Measurements from ENCODE around the gene MED14.
"Not testable (repeated sequence)": the region's sequence is repeated elsewhere in the genome, so short reads cannot be mapped to it uniquely, and the experiment has no call there.

The MED14 gene

DNA sequence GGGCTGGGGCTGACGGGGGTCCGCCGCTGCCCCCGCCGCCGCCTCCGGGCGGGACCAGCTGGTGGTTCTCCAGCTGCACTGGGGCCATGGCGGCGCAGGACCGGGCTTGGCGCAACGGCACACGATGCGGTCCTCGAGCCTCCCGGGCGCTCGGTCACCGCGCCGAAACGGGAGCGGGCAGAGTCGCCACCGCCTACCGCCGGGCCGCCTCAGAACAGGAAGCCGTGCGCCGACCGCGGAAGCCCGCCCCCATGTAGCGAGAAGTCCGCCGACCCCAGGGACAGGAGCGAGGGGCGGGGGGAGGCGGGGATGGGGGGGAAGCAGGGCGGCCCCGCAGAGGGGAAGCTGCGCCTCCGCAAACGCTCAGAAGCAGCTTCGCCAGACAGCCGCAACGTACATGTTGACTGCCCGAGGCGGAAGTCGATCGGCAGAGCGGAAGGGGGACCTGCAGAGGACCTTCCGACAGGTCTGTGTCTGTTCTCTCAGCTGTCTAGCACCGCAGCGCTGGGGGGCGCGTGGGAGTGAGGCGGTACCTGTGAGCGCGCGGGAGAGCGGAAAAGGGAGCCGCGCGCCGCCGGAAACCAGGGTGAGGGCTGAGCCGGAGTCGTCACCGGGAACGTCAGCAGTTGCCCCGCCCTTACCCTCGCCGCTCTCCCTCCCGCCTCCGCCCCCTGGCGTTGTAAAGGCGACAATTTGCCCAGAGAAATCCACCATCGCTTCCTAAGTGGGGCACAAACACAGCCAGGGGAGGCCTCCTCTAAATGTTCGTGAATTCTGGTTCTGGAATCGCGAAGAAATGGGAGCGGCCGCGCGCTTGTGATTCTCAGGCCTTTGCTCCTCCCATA lies at the start of gene MED14:
Gene MED14, minus strand, starts transcription at position 218 of the 845 bp plus-strand sequence. Its CDS starts 130 bp downstream, at position 88.
- peak; percentile 71 for DNase-seq

DNA sequence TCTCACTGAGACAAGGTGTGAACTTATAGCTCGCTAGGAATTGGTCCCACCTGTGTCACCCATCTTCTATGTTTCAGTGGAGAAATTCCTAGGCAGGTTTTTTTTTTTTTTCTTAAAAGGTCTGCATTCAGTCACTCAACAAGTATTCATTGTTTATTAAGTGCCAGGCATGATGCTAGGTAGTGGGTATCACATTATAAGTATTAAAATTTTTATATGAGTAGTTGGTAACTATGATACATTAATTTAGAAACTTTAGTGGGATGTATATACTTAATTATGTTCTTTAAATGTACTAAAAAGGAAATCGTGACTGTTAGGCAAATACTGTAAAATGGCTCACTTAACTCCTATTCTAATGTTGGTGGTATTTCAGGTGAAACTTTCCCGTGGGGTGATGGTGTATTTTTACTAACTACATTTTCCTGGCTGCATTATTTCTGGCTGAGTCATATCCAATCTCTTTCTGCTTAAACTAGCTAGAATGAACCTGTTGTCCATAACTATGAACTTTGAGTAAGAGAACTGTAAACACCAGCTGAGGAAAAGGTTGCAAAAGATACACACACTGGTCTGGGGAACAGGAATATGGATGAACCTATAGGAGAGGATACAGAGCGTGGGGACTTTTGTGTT lies 49.3 kb upstream of the MED14 start:
- no peak for DNase-seq

- DNase-seq: not testable (repeated sequence)
Observed at GRCh38 chrX:40782644-40783259, 47.4 kb upstream of the MED14 start.

DNA sequence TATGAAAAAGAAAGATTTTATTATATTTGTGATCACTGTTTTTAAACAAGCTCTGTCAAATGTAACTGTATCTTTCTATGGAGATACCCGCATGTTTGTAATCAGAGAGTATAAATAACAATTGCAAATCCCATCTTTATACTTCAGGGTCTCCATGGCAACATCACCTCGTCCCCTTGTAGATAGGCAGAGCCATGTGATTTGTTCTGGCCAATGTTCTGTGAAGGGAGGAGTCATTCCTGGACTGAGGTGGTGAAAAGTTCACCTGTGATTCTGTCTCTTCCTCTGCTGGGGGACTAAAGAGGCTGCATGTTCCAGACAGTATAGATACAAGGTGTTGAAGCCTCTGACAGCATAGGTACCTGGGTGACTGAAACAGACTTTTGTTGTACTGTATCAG lies 45.6 kb upstream of the MED14 start:
- no peak for DNase-seq

DNA sequence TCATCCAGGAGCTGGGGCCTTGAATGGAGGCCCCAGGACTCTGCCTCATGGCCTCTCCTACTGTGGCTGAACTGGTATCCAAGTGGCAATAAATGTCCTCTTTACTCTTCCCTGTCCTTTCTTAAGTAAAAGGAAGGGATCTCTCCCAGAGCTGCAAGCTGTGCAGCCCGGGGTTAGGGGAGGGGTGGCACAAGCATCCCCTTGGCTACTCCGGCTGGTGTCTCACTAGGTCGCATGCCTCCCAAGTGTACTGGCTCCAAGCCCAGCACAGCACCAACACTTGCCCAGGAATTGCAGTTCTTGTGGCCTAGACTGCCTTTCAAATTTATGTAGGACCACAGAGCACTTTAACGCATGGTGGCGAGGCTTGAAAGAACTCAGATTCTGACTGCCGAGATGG lies 44.7 kb upstream of the MED14 start:
- DNase-seq: no peak

- DNase-seq: no peak
Observed at GRCh38 chrX:40778861-40779575, 43.7 kb upstream of the MED14 start.

DNA sequence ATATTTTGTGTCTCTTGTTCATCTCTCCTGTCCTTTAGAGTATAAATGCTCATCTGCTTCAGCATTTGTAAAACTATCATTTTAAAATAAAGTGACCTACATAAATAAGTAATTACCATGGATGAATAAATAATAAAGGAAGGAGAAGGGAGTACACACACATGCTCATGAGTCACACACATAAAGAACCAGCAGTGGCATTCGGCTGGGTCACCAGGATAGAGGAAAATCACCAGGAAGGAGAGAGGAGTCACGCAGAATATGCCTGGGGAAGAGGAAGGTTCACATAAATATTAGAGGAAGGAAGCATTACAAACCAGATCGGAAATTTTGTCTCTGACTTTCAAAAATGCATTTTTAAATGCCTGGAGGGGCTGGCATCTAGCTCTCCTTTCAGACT lies 38.5 kb upstream of the MED14 start:
- DNase-seq: no peak

- no peak for DNase-seq
Observed at GRCh38 chrX:40773188-40773587, 37.8 kb upstream of the MED14 start.

- no peak for DNase-seq
Observed at GRCh38 chrX:40772290-40772689, 36.9 kb upstream of the MED14 start.

DNA sequence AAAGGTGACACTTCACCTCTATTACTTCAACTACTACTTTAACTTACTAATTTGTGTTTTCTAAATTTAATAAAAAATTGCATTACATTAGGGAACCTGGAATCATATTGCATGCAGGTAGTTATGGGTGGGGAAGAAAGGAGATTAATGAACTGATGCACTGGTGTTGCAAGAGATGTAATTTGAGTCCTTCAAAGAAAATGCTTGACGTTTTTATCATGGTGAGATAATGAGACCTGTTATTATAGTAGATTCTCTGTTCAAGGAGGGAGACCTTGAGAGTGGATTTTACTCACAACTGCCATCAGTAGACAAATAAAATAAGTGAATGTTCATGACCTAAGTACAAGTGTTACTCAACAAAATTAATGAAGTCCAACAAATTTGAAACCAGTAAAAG lies 26.4 kb upstream of the MED14 start:
- DNase-seq: no peak

DNA sequence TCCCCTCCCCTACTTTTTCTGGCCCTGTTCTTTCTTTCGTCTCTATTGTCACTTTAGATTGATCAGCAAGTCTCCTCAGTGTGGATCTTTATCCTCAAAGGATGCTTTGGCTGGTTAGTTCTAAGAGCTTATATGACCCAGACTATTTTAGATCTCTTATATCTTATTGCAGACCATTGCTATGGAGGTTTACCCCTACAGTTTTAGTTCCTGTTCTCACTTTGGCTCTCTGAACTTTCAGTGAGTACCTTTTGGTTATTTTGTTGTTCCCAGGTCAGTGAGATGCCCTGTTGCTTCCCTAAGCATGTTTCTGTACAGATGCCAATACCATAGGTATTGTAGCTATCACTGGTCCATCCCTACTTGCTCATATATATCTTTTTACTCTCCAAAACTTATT lies 24.0 kb upstream of the MED14 start:
- DNase-seq: no peak

DNA sequence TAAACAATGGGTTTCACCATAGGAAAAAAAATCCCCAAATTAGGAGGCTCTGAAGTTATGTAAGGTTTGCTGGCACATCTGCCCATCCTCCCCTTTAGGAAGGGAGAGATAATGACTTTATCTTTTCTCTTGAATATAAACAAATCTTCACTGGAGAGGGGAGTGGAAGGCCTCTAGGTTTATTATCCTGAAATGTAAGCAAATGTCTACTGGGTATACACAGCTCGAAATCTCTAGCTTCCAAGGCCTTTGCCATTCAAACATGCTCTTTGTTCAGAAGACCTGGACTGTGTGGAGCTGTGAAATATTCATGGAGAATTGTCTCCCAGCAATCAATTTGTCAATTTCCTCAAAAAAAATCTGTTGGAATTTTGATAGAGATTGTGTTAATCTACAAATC lies 21.7 kb upstream of the MED14 start:
- DNase-seq: no peak

GRCh38 chrX:40755291-40756249 lies 20.2 kb upstream of the MED14 start:
- no peak for DNase-seq

- DNase-seq: no peak
Observed at GRCh38 chrX:40749681-40750494, 14.5 kb upstream of the MED14 start.

GRCh38 chrX:40748977-40749376 lies 13.6 kb upstream of the MED14 start:
- DNase-seq: no peak

DNA sequence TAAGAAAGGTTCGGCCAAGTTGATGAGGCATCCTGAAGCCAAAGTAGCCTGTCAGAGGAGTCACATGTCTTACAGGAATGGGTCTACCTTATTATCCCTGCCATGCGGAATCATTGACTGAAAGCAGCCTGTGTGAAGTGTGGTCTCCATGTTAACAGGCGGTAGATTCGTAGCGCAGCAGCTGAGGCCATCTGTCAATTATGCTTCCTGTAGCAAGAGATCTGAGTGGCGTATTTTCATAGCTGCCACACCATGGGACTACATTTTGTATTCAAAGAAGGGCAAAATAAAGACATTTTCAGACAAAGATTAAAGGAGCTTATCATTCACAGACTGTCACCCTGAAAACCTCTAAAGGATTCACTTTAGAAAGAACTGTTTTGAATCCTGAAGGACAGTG lies 11.2 kb upstream of the MED14 start:
- DNase-seq: no peak

DNA sequence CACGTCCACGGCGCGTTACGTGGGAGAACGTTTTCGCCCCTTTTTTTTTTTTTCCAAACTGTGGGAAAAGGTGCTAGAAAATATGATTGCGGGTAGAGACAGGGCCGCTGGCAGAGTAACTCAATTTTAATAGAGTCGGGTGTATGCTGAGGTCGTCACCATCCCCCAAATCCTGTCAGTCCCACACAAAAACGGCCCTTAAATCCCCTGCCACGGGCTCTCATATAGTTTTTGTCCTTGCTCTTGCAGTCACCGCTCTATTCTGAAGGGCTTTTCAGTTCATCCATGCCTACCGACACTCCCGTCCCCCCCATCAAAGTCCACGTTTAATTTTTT lies 796 bp upstream of the MED14 start:
- no peak for DNase-seq

- DNase-seq: no peak
Observed at GRCh38 chrX:40734971-40735324, 394 bp downstream of the MED14 start.

GRCh38 chrX:40733706-40734105 lies 1.6 kb downstream of the MED14 start:
- no peak for DNase-seq

- not testable (repeated sequence) for DNase-seq
Observed at GRCh38 chrX:40732499-40732898, 2.8 kb downstream of the MED14 start.
